Activated T-helper 1 cell treated with anti-CD3 and anti-CD28 coated beads, Interleukin-2, amount 50 U/mL, for 16 hours (primary cell): Measurements from ENCODE around the gene TAF11L13.

Experiments
- DNase-seq, 2 donors: peaks; one replicate each; pipeline ENCODE4 v3.0.0-alpha.2; 2020; ENCODE audit warnings: low read depth in 1 of 2, low spot score in 1 of 2

TAF11L13 gene

DNA sequence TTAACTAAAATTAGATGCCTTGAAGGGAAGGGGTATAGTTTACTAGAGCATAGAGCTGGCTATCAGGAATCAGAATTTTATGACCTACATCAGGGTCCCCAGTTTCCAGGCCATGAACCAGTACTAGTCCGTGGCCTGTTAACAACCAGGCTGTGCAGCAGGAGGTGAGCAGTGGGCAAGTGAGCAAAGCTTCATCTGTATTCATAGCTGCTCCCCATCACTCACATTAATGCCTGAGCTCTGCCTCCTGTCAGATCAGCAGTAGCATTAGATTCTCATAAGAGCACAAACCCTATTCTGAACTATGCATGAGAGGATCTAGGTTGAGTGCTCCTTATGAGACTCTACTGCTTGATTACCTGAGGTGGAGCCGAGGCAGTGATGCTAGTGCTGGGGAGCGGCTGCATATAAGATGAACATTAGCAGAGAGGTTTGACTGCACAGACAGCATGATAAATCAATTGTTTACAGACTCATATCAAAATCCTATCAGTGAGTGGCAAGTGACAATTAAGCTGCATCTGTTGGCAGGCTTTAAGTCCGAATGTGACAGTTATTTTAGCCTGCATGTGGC is 47.0 kb downstream of the TAF11L13 start:
- no peak for DNase-seq

DNA sequence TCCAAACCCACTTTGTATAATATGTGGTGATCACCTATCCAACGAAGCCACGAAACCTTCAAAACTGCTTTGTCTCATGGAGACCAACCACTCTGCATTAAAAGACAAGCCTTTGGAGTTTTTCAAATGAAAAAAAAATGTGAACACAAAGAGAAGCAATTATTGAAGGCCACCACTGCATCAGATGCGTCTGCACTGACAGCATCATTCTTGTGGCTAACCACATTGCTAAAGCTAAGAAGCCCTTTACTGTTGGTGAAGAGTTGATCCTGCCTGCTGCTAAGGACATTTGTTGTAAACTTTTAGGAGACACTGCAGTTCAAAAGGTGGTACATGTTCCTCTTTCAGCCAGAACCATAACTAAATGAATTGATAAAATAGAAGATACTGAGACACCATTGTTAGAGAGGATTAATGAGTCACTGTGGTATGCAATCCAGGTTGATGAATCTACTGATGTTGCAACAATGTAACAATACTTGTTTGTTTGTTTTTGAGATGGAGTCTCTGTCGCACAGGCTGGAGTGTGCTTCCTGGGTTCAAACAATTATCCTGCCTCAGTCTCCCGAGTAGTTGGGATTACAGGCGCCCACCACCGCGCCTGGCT is 47.8 kb downstream of the TAF11L13 start:
- DNase-seq = no peak

DNA sequence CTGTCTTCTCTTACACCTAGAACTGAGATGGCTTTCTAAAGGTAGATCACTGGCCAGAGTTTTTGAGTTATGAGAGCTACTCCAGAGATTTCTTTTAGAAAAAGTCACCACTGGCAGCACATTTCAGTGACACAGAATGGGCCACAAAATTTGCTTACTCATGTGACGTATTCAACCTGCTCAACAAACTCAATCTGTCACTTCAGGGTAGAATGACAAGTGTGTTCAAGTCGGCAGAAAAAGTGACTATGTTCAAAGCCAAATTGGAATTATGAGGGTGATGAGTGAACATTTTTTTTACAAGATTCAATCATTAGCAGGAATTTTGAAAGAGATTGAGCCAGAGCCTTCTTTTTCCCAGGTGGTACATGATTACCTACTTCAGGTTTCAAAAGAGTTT is 48.8 kb downstream of the TAF11L13 start:
- DNase-seq = no peak
